ENCODE measurements around the gene PRR30. TPM values are rescaled to one million over a fixed set of nuclear protein-coding genes. Genes with fewer than 3 reads are reported as not detected.
A peak's percentile ranks its signal among the peaks of the same experiment; 100 is the strongest.

Gene PRR30
- polyA plus RNA-seq, 2 of the 4 experiments (the other 2 are of a cell fraction) = not detected

- ATAC-seq (no peak), DNase-seq (ENCODE audit: low read depth in 1 of 2, low spot score in 1 of 2) (no peak), FAIRE-seq (no peak)
- Histone ChIP-seq H3K4me2 (no peak overlapping the region), H3K4me3 (no peak overlapping the region), H3K4me1 (no peaks in the 10 kb centered on the region), H3K27ac (no peak overlapping the region), H3K9me3 (no peaks in the 10 kb centered on the region)
- TF ChIP-seq CBX2 (IDR thresholded peaks at IDR 0.05; ENCODE audit: borderline replicate concordance, low read depth) = no peak
- no peak for TF ChIP-seq POLR2A (IDR thresholded peaks at IDR 0.05; ENCODE audit: low read length)
- TF ChIP-seq EHF (CRISPR knock-in tag; IDR thresholded peaks at IDR 0.05) = no peak
- TF ChIP-seq RCOR1 (IDR thresholded peaks at IDR 0.05; ENCODE audit: low read depth, low read length) = no peak
- no peak for TF ChIP-seq ZC3H11A (IDR thresholded peaks at IDR 0.05)
- no peak for TF ChIP-seq GATA3 (IDR thresholded peaks at IDR 0.05; ENCODE audit: borderline replicate concordance)
- no peak for TF ChIP-seq SMC3 (IDR thresholded peaks at IDR 0.05)
- no peak for TF ChIP-seq JUN (IDR thresholded peaks at IDR 0.05)
- no peak for TF ChIP-seq RAD21 (conservative IDR thresholded peaks at IDR 0.05 in 1 of 2, IDR thresholded peaks at IDR 0.05 in 1 of 2)
- POLR2A ChIA-PET = no interaction called here
- 53% methylated on average over 8 of the region's 8 CpGs for WGBS (ENCODE audit: missing lambda C conversion rate)
- CTCF ChIA-PET = interaction anchor here (0.8 to 1.8 kb wide), 10 partner anchors 11 to 495 kb away, joined by 3 to 8 read pairs (median 4); no protein-coding TSS in a partner anchor
Measured at GRCh38 chr2:27175330-27175729, 36.1 kb upstream of the PRR30 start.

- ATAC-seq = peak; percentile 46 to 55; a peak in 4 of 6 replicates
- Histone ChIP-seq H3K27ac (no peak overlapping the region), H3K4me3 (no peak overlapping the region), H3K9me3 (no peaks in the 10 kb centered on the region), H3K4me2 (no peak overlapping the region), H3K4me1 (no peaks in the 10 kb centered on the region)
- POLR2A ChIA-PET = no interaction called here
- 49% methylated on average over 6 of the region's 6 CpGs for WGBS (ENCODE audit: missing lambda C conversion rate)
- no peak for TF ChIP-seq HDAC2 (IDR thresholded peaks at IDR 0.05)
- no peak for DNase-seq (ENCODE audit: low read depth in 1 of 2, low spot score in 1 of 2)
- CTCF ChIA-PET = interaction anchor here (0.7 to 1.4 kb wide), 6 partner anchors 13 to 128 kb away, joined by 3 to 6 read pairs (median 3); no protein-coding TSS in a partner anchor
- FAIRE-seq = no peak
Measured at GRCh38 chr2:27174638-27175037, 35.4 kb upstream of the PRR30 start.

DNA sequence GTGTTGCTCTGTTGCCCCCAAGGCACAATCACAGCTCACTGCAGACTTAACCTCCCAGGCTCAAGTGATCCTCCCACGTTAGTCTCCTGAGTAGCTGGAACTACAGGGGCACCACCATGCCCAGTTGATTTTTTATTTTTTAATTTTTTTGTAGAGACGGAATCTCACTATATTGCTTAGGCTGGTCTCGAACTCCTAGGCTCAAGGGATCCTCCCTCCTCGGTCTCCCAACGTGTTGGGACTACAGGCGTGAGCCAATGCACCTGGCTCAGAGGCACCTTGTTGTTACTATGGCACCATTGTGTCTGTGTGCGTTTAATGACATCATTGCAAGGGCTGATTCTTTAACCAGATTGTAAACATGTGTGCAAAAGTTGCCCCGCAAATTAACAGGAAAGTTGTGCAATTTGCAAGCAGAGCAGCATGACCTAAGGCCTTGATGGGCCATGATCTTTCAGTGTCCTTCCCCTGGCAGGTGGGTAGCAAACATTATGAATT, 32.2 kb upstream of the PRR30 start:
- 31% methylated on average over 8 of the region's 8 CpGs for WGBS (ENCODE audit: missing lambda C conversion rate)
- Histone ChIP-seq H3K27ac (no peak overlapping the region), H3K9me3 (no peaks in the 10 kb centered on the region), H3K4me1 (no peaks in the 10 kb centered on the region), H3K4me2 (no peak overlapping the region), H3K4me3 (no peak overlapping the region)
- ATAC-seq (no peak), FAIRE-seq (no peak), DNase-seq (ENCODE audit: low read depth in 1 of 2, low spot score in 1 of 2) (no peak)
- POLR2A ChIA-PET = interaction anchor here (0.6 kb wide), 2 partner anchors 108 to 1555 kb away, joined by 3 to 9 read pairs; no protein-coding TSS in a partner anchor
- TF ChIP-seq, protein P1, sequence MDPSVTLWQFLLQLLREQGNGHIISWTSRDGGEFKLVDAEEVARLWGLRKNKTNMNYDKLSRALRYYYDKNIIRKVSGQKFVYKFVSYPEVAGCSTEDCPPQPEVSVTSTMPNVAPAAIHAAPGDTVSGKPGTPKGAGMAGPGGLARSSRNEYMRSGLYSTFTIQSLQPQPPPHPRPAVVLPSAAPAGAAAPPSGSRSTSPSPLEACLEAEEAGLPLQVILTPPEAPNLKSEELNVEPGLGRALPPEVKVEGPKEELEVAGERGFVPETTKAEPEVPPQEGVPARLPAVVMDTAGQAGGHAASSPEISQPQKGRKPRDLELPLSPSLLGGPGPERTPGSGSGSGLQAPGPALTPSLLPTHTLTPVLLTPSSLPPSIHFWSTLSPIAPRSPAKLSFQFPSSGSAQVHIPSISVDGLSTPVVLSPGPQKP (IDR thresholded peaks at IDR 0.05; ENCODE audit: low read depth, low read length) = no peak
- TF ChIP-seq KDM5A (IDR thresholded peaks at IDR 0.05) (no peak), CEBPB (IDR thresholded peaks at IDR 0.05) (0 out of 4 replicates have a peak, but pooled peaks of 1 of the 2 experiments have one; percentile 13), RAD21 (conservative IDR thresholded peaks at IDR 0.05 in 1 of 2, IDR thresholded peaks at IDR 0.05 in 1 of 2) (no peak), BCL3 (IDR thresholded peaks at IDR 0.05) (no peak), MAFK (IDR thresholded peaks at IDR 0.05; ENCODE audit: partially characterized antibody) (no peak), EP300 (IDR thresholded peaks at IDR 0.05) (no peak)
- CTCF ChIA-PET = interaction anchor here (0.6 to 4.4 kb wide), 17 partner anchors 10 to 210 kb away, joined by 3 to 36 read pairs (median 8); partner anchors contain the start of genes ABHD1 and TRIM54

DNA sequence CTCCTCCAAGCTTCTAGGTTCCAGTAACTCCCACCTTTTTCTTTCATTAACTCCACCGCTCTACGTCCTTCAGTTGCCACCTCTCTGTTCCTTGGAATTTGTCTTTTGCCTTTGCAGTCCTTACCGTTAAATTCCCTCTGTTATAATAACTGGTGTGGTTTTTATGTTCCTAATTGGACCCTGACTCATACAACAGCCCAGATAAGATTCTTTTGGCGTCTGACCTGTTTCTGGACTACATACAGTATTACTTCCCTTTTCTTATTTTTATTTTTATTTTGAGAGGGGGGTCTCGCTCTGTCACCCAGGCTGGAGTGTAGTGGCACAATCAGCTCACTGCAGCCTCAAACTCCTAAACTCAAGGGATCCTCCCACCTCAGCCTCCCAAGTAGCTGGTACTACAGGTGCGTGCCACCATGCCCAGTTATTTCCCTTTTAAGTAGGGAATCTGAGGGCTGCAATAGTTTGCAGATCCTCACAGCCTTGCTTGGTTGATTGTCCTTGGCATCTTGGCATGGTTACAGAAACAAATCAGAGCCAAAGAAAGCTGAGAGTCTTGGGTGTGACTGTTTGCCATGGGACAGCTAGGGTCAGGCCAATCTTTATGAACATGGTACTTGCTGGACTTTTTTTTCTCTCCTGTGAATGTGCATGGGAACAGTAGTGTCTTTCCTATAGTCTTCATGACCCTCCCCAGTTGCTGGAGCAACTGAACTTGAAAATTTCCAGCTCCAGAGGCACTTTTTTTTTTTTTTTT, 31.5 kb upstream of the PRR30 start:
- no peak overlapping the region for H3K27ac ChIP-seq
- no peak for DNase-seq (ENCODE audit: low read depth in 1 of 2, low spot score in 1 of 2)
- CTCF ChIA-PET = interaction anchor here (0.6 to 4.4 kb wide), 43 partner anchors 8 to 228 kb away, joined by 3 to 36 read pairs (median 6); partner anchors contain the start of genes ABHD1, PREB, PRR30 and TCF23
- TF ChIP-seq TP53 (CRISPR knock-in tag; IDR thresholded peaks at IDR 0.05) (no peak), EHMT2 (IDR thresholded peaks at IDR 0.05; ENCODE audit: low read depth) (no peak), FOSL2 (IDR thresholded peaks at IDR 0.05) (no peak), FOSL2 (CRISPR knock-in tag; IDR thresholded peaks at IDR 0.05) (no peak), ZSCAN20 (CRISPR knock-in tag; IDR thresholded peaks at IDR 0.05) (no peak), JUN (IDR thresholded peaks at IDR 0.05) (no peak), ZC3H11A (IDR thresholded peaks at IDR 0.05) (no peak), HOXB5 (CRISPR knock-in tag; IDR thresholded peaks at IDR 0.05) (no peak), GATA3 (IDR thresholded peaks at IDR 0.05; ENCODE audit: borderline replicate concordance) (no peak), FOSB (CRISPR knock-in tag; IDR thresholded peaks at IDR 0.05) (no peak), ZFP36 (IDR thresholded peaks at IDR 0.05; ENCODE audit: borderline replicate concordance, partially characterized antibody) (no peak), JUNB (IDR thresholded peaks at IDR 0.05) (no peak), NPAS2 (CRISPR knock-in tag; IDR thresholded peaks at IDR 0.05; ENCODE audit: borderline replicate concordance) (no peak), KDM5A (IDR thresholded peaks at IDR 0.05) (no peak), HDAC2 (IDR thresholded peaks at IDR 0.05) (no peak), HOXB13 (CRISPR knock-in tag; IDR thresholded peaks at IDR 0.05; ENCODE audit: low read depth) (no peak), POLR2AphosphoS2 (conservative IDR thresholded peaks at IDR 0.05; ENCODE audit: low read length) (no peak)
- 73% methylated on average over 6 of the region's 6 CpGs for WGBS (ENCODE audit: missing lambda C conversion rate)
- H3K4me2 ChIP-seq = no peak overlapping the region; the same call in 2 of the 3 replicates
- no peaks in the 10 kb centered on the region for H3K9me3 ChIP-seq
- H3K4me3 ChIP-seq = no peak overlapping the region
- no peak for ATAC-seq
- no peak for FAIRE-seq
- POLR2A ChIA-PET = interaction anchor here (0.6 kb wide), 2 partner anchors 109 to 1555 kb away, joined by 3 to 9 read pairs; no protein-coding TSS in a partner anchor
- no peaks in the 10 kb centered on the region for H3K4me1 ChIP-seq
